HG02610 (cell line): ENCODE results near the gene HSPB8.
"Not testable (repeated sequence)": the region's sequence is repeated elsewhere in the genome, so short reads cannot be mapped to it uniquely, and the experiment has no call there.

ENCODE experiments used
- ATAC-seq: cut with Tn5 transposase; IDR thresholded peaks from one replicate; pipeline ENCODE4 v1.9.1; 2021; ENCODE audit warnings: mild to moderate bottlenecking, moderate library complexity; ENCODE audit not compliant: unreplicated experiment

HSPB8 gene

GRCh38 chr12:119204671-119205285, 26.0 kb downstream of the HSPB8 start:
- ATAC-seq: no peak

GRCh38 chr12:119206348-119207062, 27.8 kb downstream of the HSPB8 start:
- no peak for ATAC-seq

- ATAC-seq: no peak
These were observed 28.4 kb downstream of the HSPB8 start for GRCh38 chr12:119207063-119207560.

GRCh38 chr12:119208626-119209061, 29.9 kb downstream of the HSPB8 start:
- ATAC-seq: no peak

- ATAC-seq: no peak
These were observed 33.2 kb downstream of the HSPB8 start for GRCh38 chr12:119211884-119212283.

GRCh38 chr12:119216084-119216483, 37.4 kb downstream of the HSPB8 start:
- no peak for ATAC-seq

GRCh38 chr12:119218875-119219274, 40.1 kb downstream of the HSPB8 start:
- ATAC-seq: not testable (repeated sequence)

GRCh38 chr12:119222222-119222951, 43.7 kb downstream of the HSPB8 start:
- ATAC-seq: no peak

GRCh38 chr12:119225454-119225853, 46.7 kb downstream of the HSPB8 start:
- no peak for ATAC-seq

- ATAC-seq: no peak
These were observed 48.6 kb downstream of the HSPB8 start for GRCh38 chr12:119227292-119227691.

- no peak for ATAC-seq
These were observed 50.5 kb downstream of the HSPB8 start for GRCh38 chr12:119229205-119229604.

GRCh38 chr12:119229837-119230236, 51.1 kb downstream of the HSPB8 start:
- no peak for ATAC-seq

- ATAC-seq: no peak
These were observed 52.1 kb downstream of the HSPB8 start for GRCh38 chr12:119230807-119231206.

- no peak for ATAC-seq
These were observed 53.0 kb downstream of the HSPB8 start for GRCh38 chr12:119231774-119232173.

GRCh38 chr12:119235197-119235751, 56.5 kb downstream of the HSPB8 start:
- ATAC-seq: no peak

- no peak for ATAC-seq
These were observed 57.6 kb downstream of the HSPB8 start for GRCh38 chr12:119236372-119236771.

GRCh38 chr12:119239040-119239439, 60.3 kb downstream of the HSPB8 start:
- ATAC-seq: no peak

- no peak for ATAC-seq
These were observed 62.3 kb downstream of the HSPB8 start for GRCh38 chr12:119241049-119241448.

GRCh38 chr12:119241580-119242169, 62.9 kb downstream of the HSPB8 start:
- no peak for ATAC-seq
